Mononuclear cell (primary cell): Measurements from ENCODE around the gene DDX4. TPM values are rescaled to one million over a fixed set of nuclear protein-coding genes. Genes with fewer than 3 reads are reported as not detected.
"Not testable (repeated sequence)": the region's sequence is repeated elsewhere in the genome, so short reads cannot be mapped to it uniquely, and the experiment has no call there.

ENCODE experiments used
- H3K27me3 ChIP-seq: 2 replicates; pipeline ENCODE4 v1.6.0; 2011; ENCODE audit warnings: low read length, control low read depth; ENCODE audit not compliant: insufficient read depth
- H3K4me1 ChIP-seq: 2 replicates; pipeline ENCODE4 v1.5.1; 2011; ENCODE audit warnings: mild to moderate bottlenecking, low read length, control low read depth; ENCODE audit not compliant: insufficient read depth
- H3K4me3 ChIP-seq: 2 replicates; pipeline ENCODE4 v1.5.1; 2011; ENCODE audit warnings: mild to moderate bottlenecking, low read length, moderate library complexity
- H3K9me3 ChIP-seq: 2 replicates; pipeline ENCODE4 v1.5.1; 2011; ENCODE audit warnings: low read depth, mild to moderate bottlenecking, control low read depth, low read length
- total RNA-seq: library from RNA; depleted of rRNA; stranded (reverse); fragments of >200 nt; gene quantifications from one replicate; pipeline ENCODE4 v1.2.3, GENCODE V29; 2012

Gene DDX4
- not detected for total RNA-seq

DNA sequence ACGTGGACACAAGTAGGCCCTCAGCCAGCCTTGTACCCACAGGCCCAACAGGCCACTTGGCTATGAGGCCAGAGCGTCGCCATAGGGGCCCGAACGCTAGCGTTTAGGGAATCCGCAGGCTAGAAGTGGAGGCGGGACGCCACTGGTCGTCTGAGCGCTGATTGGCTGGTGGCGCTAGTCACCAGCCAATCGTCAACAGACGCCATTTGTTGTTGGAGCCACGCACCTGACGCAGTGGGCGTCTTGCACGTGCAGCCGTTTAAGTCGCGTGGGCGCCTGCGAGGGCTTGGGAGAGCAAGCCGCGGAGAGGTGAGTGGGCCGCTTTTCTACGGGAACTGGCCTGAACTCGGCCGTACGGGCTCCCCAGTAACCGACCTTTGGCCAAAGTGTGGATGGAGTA lies at the start of gene DDX4:
Gene DDX4, plus strand, starts transcription at position 269 of the 400 bp plus-strand sequence. CDS start 903 bp downstream, outside the sequence.
- Histone ChIP-seq H3K9me3 (no peaks in the 10 kb centered on the region), H3K4me1 (no peaks in the 10 kb centered on the region), H3K4me3 (no peak within 1 kb of the TSS), H3K27me3 (no peaks in the 10 kb centered on the region)

DNA sequence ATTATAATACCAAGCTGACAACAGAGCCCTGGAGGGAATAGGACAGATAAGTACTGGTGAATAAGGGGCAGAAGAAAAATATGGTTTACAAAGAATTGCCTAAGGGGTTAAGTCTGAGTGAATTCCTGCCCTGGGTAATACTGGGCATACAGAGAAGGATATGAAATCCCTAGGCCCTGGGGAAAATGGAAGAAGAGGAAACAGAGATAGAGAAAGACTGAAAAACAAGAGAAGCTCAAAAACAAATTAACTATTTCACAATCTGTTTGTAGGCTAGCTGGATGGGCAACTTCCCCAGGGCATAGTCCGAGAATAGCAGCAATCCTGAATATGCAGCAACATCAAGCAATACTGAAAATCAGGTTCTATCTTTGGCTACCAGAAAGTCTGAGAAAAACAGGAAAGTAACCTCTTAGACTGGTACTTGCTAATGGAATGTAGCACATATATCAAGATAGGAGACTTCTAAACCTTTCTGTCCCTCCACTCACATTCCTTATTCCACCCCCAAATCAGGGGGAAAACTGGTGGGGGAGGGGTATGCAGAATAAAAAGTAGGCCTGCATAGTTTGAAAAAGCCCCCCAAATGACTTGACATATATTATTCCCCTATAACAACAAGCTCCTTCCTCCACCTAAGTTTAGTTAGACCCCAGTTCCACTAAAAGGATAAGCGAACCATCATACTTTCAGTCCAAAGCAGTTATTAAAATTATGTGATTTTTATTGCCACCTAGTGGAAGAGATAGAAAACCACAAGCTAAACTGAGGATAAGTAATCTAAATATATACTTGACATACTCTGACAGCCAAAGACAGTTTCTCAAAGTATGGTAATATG lies 46.4 kb upstream of the DDX4 start:
- Histone ChIP-seq H3K9me3 (no peaks in the 10 kb centered on the region), H3K4me3 (no peak overlapping the region), H3K4me1 (peaks cover 3% of the 10 kb centered on the region), H3K27me3 (no peaks in the 10 kb centered on the region)

DNA sequence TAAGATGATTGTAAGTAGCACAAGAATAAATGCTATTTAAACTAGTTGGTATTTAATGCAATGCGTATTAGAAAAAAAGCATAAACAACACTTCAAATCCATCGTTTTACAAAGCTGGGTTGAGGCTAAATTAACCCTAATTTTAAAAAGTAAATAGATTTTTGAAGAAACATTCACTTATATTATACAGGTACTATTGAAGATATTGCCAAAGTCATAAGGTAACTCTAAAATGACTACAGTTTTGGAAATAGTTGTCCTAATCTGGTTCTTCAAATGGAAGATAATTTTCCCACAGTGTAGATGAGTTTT lies 45.8 kb upstream of the DDX4 start:
- Histone ChIP-seq H3K4me3 (no peak overlapping the region), H3K9me3 (no peaks in the 10 kb centered on the region), H3K4me1 (peaks cover 3% of the 10 kb centered on the region), H3K27me3 (no peaks in the 10 kb centered on the region)

DNA sequence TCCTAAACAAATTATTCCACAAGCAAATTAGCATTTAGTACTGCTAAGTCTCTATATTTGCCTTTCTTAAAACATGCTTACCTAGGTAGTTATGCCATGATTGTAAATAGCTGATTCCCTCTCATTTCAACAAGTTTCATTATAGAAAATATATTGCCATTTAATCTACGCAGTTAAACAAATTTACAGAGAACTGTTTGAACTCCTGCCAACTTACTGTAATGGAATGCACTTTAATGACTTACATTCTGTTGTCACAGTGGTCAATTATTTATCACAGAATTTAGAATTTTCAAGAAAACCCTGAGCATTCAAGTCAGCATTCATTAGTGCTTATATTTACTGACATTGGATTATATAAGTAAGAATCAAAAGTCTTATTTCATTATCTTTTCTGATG lies 45.4 kb upstream of the DDX4 start:
- H3K4me3 ChIP-seq, result no peak overlapping the region
- H3K27me3 ChIP-seq, result no peaks in the 10 kb centered on the region
- peaks cover 3% of the 10 kb centered on the region for H3K4me1 ChIP-seq
- H3K9me3 ChIP-seq, result no peaks in the 10 kb centered on the region

DNA sequence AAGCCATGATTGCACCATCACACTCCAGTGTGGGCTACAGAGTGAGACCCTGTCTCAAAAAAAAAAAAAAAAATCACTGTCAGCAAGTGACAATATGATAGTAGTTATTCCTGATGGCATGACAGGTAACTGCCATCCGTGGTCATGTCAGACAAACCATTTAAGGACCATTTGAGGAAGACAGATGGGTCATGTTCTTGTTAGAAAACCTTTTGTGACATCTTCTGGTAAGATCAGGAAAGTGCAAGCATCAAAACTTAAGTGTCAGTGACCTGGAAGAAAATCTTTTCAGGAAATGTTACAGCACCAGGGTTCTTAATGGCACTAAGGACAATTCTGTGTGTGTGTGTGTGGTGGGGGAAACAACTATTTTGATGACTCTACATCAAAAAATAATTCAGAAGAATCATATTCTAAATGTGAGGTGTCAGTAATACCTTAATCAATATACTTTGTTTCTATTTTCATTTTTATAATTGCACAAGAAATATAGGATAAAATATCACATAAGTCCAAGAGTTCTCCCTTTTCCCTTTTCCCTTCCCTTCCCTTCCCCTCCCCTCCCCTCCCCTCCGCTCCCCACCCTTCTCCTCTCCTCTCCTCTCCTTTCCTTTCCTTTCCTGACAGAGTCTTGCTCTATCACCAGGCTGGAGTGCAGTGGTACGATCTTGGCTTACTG lies 43.6 kb upstream of the DDX4 start:
- Histone ChIP-seq H3K4me1 (peaks cover 3% of the 10 kb centered on the region), H3K27me3 (no peaks in the 10 kb centered on the region), H3K4me3 (no peak overlapping the region), H3K9me3 (no peaks in the 10 kb centered on the region)

DNA sequence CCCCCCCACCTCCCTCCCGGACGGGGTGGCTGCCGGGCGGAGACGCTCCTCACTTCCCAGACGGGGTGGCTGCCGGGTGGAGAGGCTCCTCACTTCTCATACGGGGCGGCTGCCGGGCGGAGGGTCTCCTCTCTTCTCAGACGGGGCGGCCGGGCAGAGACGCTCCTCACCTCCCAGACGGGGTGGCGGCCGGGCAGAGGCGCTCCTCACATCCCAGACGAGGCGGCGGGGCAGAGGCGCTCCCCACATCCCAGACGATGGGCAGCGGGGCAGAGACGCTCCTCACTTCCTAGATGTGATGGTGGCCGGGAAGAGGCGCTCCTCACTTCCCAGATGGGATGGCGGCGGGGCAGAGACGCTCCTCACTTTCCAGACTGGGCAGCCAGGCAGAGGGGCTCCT lies 41.2 kb upstream of the DDX4 start:
- H3K27me3 ChIP-seq, H3K4me3 ChIP-seq, H3K9me3 ChIP-seq, H3K4me1 ChIP-seq: not testable (repeated sequence)

DNA sequence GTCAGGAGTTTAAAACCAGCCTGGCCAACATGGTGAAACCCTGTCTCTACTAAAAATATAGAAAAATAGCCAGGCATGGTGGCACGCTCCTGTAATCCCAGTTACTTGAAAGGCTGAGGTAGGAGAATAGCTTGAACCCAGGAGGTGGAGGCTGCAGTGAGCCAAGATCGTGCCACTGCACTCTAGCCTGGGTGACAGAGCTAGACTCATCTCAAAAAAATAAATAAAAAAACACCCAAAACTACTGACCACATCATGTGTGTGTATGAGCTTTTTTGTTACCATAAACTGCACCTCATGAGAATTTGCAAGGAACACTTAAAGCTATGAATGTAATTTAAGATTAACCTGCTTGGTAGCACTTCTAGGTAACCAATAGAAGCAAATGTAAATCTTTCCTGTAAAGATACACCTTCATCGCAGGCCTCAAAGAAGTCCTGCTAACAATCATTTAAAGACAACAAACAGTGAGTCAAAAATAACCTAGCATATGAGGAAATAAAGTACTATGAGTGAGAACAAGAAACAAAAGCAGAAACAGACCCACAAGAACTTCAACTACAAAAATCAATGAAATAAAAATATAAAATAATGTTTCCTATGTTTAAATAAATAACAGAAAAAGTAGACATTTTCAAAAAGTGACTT lies 38.7 kb upstream of the DDX4 start:
- Histone ChIP-seq H3K9me3 (no peaks in the 10 kb centered on the region), H3K27me3 (no peaks in the 10 kb centered on the region), H3K4me3 (no peak overlapping the region), H3K4me1 (no peaks in the 10 kb centered on the region)

DNA sequence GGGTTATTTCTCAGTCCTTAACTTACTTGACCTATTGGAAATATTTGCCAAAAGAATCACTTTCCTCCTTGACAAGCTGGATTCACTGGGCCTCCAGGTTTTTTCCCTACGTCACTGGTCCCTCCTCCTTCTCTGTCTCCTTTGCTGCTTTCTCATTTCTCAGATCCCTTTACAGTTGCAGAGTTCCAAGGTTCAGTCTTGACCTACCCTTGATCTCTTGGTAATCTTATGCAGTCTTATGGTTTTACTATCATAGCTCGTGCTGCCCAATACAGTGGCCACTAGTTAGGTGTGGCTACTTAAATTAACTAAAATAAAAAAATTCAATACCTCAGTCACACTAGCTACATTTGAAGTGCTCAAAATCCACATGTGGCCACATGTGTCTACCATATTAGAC lies 37.1 kb upstream of the DDX4 start:
- Histone ChIP-seq H3K9me3 (no peaks in the 10 kb centered on the region), H3K27me3 (no peaks in the 10 kb centered on the region), H3K4me1 (no peaks in the 10 kb centered on the region), H3K4me3 (no peak overlapping the region)

DNA sequence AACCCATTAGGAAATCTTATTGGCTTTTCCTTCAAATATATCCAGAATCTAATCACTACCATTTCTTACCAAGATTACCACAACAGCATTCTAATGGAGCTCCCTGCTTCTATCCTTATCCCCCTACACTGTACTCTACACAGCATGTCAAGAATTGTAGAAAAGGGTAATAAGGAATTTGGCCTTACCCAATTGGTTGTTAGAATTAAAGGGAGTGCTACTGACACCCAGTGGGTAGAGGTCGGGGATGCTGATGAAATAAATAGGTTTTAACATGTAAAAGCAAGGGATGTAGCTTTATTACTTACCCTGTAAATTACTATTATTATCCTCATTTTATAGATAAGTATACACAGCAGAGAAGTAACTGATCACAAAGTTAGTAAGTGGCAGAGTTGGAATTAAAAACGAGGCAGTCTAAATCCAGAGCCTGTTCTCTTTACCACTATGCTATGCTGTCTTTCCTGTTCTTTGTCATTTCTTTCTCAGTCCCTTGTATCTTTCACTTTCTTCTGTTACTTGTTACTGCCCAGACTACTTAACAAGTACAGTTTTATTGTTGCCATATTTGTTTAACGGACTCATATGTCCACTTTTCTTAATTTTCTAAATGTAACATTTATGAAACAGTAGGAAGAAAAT lies 36.3 kb upstream of the DDX4 start:
- Histone ChIP-seq H3K4me1 (no peaks in the 10 kb centered on the region), H3K27me3 (no peaks in the 10 kb centered on the region), H3K9me3 (no peaks in the 10 kb centered on the region), H3K4me3 (no peak overlapping the region)

DNA sequence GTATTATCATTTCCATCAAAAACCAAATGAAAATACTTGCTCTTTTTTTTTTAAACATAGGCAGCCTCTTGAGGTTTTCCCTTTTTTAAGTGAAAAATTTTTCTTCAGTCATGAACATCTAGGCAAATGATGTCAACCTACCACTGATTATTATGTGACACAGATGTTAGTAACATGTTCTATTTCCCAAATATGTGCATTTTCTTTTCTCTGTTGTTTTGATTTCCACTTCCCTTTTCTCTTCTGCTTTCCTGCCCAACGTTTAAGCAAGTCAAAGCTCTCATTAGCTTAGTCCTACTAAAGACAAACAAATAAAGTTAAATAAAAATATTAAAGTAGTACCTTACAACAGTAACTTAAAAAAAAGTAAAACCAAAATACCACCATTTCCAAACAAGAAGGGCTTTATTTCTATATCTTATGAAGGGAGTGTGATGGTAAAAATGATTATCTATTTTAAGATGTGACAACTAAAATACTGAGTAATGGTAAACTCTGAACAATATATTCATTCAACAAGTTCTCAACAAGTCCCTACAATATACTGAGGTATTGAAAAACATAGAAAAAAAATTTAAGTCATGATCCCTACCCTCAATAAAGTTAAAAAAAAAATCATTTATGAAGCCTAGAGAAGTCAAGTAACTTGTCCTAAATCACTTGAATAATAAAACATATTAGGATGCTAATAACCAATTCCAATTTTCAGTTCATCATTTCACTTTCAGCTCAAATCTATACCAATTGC lies 35.1 kb upstream of the DDX4 start:
- Histone ChIP-seq H3K9me3 (no peaks in the 10 kb centered on the region), H3K4me3 (no peak overlapping the region), H3K4me1 (no peaks in the 10 kb centered on the region), H3K27me3 (no peaks in the 10 kb centered on the region)

DNA sequence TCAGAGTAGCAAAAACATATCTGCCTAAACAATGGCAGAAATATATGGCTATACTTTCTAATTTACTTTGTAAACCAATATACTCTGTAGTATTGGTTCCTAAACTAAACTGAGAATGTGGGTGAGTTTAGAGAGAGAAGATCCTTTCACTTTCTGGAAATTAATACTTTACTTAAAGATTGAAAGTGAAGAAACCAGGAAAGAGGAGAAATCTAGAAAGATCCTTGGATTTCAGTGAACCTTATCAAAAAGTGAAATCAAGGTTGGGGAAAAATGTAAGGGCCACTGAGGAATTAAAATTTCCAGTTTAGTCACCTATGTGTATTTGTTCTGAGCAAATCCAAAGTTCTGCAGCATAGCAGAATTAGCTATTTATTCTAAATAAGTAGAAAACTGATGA lies 31.6 kb upstream of the DDX4 start:
- Histone ChIP-seq H3K27me3 (no peaks in the 10 kb centered on the region), H3K4me3 (no peak overlapping the region), H3K9me3 (no peaks in the 10 kb centered on the region), H3K4me1 (peaks cover 5% of the 10 kb centered on the region)

DNA sequence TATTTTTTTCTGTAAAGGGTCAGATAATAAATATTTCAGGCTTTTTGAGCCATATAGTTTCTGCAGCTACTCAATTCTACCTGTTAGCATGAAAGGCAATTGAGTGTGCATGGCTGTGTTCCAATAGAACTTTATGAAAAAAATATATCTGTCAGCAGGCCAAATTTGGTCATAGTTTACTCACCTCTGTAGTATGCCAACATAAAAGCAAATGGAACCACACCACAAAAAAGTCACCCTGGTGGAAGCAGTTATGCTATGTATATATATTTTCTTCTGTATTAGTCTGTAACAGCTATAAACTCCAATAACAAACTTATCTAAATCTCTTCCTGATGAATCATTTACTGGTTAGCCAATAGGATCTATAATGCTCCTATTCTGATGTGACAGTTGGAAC lies 29.1 kb upstream of the DDX4 start:
- Histone ChIP-seq H3K4me3 (no peak overlapping the region), H3K9me3 (no peaks in the 10 kb centered on the region), H3K27me3 (no peaks in the 10 kb centered on the region), H3K4me1 (peaks cover 19% of the 10 kb centered on the region)

DNA sequence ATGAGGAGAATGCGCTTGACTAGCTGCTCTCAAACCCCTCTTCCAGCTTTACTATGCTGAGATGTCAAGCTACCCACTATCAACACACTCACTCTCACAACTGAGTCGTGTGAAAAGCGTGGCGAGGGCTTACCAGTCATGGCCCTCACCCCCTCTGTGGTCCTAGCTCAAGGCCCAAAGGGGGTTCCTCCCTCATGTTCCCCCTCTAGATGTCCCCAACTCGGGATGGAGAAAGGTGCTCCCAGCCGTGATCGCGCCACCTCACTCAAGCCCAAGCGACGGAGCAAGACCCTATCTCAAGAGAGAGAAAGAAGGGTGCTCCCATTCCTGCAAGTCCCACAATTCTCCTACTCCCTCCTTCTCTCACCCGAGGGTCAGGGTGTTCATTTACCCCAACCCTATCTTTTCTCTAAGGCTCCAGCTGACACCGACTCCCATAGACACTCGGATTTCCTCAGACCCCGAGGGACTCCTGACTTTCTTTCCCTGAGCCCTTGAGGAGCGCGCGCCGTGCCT lies 26.3 kb upstream of the DDX4 start:
- Histone ChIP-seq H3K27me3 (no peaks in the 10 kb centered on the region), H3K9me3 (no peaks in the 10 kb centered on the region), H3K4me3 (peak overlapping the region; percentile 98), H3K4me1 (peaks cover 19% of the 10 kb centered on the region)

DNA sequence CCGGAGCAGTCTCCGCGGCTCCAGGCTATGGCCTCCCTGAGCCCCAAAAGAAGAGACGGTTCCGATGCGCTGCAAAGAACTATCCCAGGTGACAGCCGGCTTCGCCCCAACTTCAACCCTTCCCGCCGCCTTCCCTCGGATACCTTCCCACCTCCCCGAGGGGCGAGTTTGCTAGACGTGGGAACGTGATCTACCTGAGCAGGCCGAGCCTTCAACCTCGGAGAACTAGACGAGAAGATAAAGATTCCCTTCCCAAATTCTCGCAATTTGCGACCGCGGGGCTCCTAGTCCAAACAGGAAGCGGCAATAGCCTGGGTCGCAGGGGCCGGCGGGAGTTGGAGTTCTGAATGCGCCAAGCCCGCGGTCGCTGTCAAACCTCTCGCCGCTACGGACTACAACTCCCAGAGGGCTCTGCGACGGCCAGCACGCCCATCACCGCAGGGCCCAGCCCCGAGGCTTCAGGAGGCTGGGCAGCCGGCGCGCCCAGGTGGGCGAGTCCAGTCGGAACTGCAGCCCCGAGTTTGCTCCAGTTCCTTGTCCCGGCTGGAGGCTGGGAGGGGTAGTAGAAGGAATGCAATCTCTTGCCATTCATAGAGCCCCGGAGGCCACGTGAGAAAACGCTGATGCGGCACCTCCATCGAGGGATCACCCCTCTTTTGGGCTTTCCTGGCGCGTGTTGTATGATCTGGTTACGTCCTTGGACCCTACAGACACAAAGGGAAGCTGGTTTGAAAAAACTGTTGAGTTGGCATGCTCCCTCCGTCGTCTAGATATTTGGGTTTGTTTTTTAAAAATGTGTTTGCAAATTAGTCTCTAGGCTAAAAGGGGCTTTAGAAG lies 25.6 kb upstream of the DDX4 start, which contains the start of gene SLC38A9:
Gene SLC38A9, minus strand, starts transcription at position 302 of the 837 bp plus-strand sequence. CDS start 14,366 bp downstream, outside the sequence.
- peak within 1 kb of the TSS; percentile 98 for H3K4me3 ChIP-seq
- H3K9me3 ChIP-seq, result no peaks in the 10 kb centered on the region
- H3K4me1 ChIP-seq, result peaks cover 19% of the 10 kb centered on the region
- no peaks in the 10 kb centered on the region for H3K27me3 ChIP-seq
